Dendritic cell treated with granulocyte-macrophage colony-stimulating factor and Interleukin-4, amounts not matched to agents 40 ng/mL and 50 ng/mL, for 4 days (primary cell): ENCODE measurements around the gene HDAC9.

Experiments used
- H3K27ac Mint-ChIP-seq: one replicate; pipeline ENCODE4 v1.8.0; 2022; ENCODE audit warnings: mild to moderate bottlenecking, mixed read lengths
- H3K27me3 Mint-ChIP-seq: one replicate; pipeline ENCODE4 v1.8.0; 2022; ENCODE audit warnings: mild to moderate bottlenecking, mixed read lengths
- H3K36me3 Mint-ChIP-seq: one replicate; pipeline ENCODE4 v1.8.0; 2022; ENCODE audit warnings: low read depth, mixed read lengths
- H3K4me1 Mint-ChIP-seq: one replicate; pipeline ENCODE4 v1.8.0; 2022; ENCODE audit warnings: low read depth, mixed read lengths
- H3K4me3 Mint-ChIP-seq: one replicate; pipeline ENCODE4 v1.8.0; 2022; ENCODE audit warnings: mild to moderate bottlenecking, moderate library complexity, mixed read lengths
- H3K9me3 Mint-ChIP-seq: one replicate; pipeline ENCODE4 v1.8.0; 2022; ENCODE audit warnings: mixed read lengths
- intact Hi-C: fragments of 100-400 bp; cut with micrococcal nuclease; formaldehyde crosslinking; loops from one replicate; pipeline ENCODE4 v1.15.0; 2022

HDAC9 gene

DNA sequence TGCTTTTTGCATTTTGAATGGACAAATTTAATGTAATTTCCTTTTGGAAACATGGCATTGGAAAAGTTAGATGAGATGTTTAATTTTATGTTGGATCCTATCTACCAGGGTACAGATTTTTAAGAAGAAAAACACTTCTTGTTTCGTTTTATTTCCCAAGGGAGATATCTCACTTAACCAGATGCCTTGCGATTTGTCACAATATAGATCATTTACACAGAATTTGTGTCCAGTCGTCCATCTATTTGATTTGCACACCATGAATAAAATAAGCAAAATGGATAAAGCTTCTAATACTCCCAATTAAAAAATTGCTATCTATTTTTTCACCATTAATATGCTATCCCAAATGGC is 25.7 kb downstream of the HDAC9 start:
- no peaks in the 10 kb centered on the region for H3K27me3 Mint-ChIP-seq
- no peaks in the 10 kb centered on the region for H3K4me1 Mint-ChIP-seq
- intact Hi-C loops: no loop called here
- no peaks in the 10 kb centered on the region for H3K36me3 Mint-ChIP-seq
- no peak overlapping the region for H3K27ac Mint-ChIP-seq
- H3K4me3 Mint-ChIP-seq: no peak overlapping the region
- no peaks in the 10 kb centered on the region for H3K9me3 Mint-ChIP-seq

GRCh38 chr7:18521945-18522566 is 26.5 kb downstream of the HDAC9 start:
- Mint-ChIP-seq H3K27me3 (no peaks in the 10 kb centered on the region), H3K27ac (no peak overlapping the region), H3K4me3 (no peak overlapping the region), H3K4me1 (peaks cover 6% of the 10 kb centered on the region), H3K36me3 (no peaks in the 10 kb centered on the region), H3K9me3 (no peaks in the 10 kb centered on the region)
- intact Hi-C loops: no loop called here

DNA sequence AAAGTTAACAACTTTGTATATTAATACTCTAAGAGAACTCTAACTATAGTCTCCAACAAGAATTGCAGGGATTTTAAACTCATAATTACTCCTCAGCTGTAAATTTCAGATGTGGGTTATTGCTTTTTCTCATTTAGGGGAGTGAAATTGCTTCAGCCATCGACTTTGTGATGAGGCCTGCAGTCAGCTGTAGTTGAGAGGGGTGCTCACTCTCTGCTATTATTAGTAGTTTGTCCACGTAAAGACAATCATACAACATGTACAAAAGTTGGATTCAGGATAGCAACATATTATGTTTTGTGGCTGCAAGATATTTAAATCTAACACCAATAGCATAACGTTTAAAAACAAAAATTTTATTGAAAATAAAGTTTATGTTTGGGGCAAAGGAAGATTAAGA is 28.7 kb downstream of the HDAC9 start:
- H3K4me1 Mint-ChIP-seq: peaks cover 6% of the 10 kb centered on the region
- H3K27ac Mint-ChIP-seq: no peak overlapping the region
- no peaks in the 10 kb centered on the region for H3K36me3 Mint-ChIP-seq
- H3K4me3 Mint-ChIP-seq: no peak overlapping the region
- intact Hi-C loops: no loop called here
- no peaks in the 10 kb centered on the region for H3K9me3 Mint-ChIP-seq
- no peaks in the 10 kb centered on the region for H3K27me3 Mint-ChIP-seq

- Mint-ChIP-seq H3K27ac (no peak overlapping the region), H3K9me3 (no peaks in the 10 kb centered on the region), H3K27me3 (no peaks in the 10 kb centered on the region), H3K4me3 (no peak overlapping the region), H3K36me3 (no peaks in the 10 kb centered on the region), H3K4me1 (peaks cover 6% of the 10 kb centered on the region)
- intact Hi-C loops: no loop called here
Measured at GRCh38 chr7:18526368-18526878, 30.9 kb downstream of the HDAC9 start.

DNA sequence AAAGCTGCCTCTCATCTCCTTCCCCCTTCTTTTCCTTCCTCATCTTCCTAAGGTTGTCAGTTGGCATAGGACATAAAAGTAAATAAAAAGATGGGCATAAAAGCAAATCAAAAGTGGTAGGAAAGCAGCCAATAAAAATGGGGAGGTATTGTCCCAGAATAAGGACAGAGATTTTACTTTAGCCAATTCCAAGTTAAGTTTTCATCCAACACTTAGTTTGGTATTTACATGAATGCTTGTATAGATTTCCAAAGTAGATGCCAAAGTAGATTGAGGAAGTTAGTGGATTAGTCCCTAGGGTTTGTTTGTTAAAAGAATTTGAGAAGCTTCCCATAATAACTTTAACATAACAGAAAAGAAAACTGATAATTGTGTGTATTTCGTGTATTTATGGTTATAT is 33.7 kb downstream of the HDAC9 start:
- Mint-ChIP-seq H3K9me3 (no peaks in the 10 kb centered on the region), H3K4me3 (no peak overlapping the region), H3K4me1 (peaks cover 6% of the 10 kb centered on the region), H3K36me3 (no peaks in the 10 kb centered on the region), H3K27ac (no peak overlapping the region), H3K27me3 (no peaks in the 10 kb centered on the region)
- intact Hi-C loops: no loop called here

DNA sequence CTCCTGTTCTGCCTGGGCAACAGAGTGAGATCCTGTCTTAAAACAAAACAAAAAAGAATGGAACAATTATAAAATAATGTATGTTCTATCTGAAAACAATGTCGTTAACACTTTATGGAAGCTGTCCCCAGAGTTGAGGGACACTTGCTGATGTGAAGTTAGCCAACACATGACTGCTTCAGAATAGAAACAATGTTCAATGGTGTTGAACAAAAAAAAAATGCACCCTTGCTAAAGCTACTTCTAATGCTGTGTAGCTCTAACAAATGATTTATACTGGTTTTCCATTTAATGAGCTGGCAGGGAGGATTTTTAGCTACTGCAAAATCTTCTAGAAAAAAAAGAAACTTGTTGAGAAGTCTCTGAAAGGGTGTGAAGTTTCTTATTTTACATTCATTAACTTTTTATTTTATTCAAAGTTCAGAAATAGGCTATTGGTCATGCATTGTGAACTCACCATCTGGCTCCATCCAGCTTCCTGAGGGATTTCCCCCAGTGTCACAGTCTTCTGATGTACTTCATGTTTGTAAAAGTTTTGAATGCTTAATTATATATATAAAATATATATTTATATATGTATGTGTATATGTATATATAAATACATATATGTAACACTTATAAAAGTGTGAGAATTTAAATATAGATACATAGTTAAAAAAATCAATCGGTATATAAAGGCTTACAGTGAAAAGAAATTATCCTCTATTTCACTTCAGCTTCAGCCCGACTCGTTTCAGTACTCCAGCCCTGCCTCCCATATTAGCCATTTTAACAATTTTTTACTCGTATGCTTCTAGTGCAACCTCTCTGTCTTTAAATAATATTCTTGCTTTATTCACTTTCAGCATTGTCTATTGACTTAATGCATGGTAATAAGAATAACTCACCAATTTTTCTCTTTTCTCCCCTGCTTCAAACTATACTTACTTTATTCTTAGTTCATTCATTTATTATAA is 35.0 kb downstream of the HDAC9 start:
- Mint-ChIP-seq H3K27ac (no peak overlapping the region), H3K36me3 (no peaks in the 10 kb centered on the region), H3K4me3 (no peak overlapping the region), H3K4me1 (peaks cover 6% of the 10 kb centered on the region), H3K27me3 (no peaks in the 10 kb centered on the region), H3K9me3 (no peaks in the 10 kb centered on the region)
- intact Hi-C loops: no loop called here

- Mint-ChIP-seq H3K27me3 (no peaks in the 10 kb centered on the region), H3K9me3 (no peaks in the 10 kb centered on the region), H3K36me3 (no peaks in the 10 kb centered on the region), H3K4me1 (peaks cover 4% of the 10 kb centered on the region), H3K27ac (no peak overlapping the region), H3K4me3 (no peak overlapping the region)
- intact Hi-C loops: no loop called here
Measured at GRCh38 chr7:18531539-18531938, 36.0 kb downstream of the HDAC9 start.

GRCh38 chr7:18532813-18533212 is 37.3 kb downstream of the HDAC9 start:
- H3K9me3 Mint-ChIP-seq: no peaks in the 10 kb centered on the region
- no peaks in the 10 kb centered on the region for H3K27me3 Mint-ChIP-seq
- H3K4me3 Mint-ChIP-seq: no peak overlapping the region
- no peaks in the 10 kb centered on the region for H3K36me3 Mint-ChIP-seq
- no peak overlapping the region for H3K27ac Mint-ChIP-seq
- no peaks in the 10 kb centered on the region for H3K4me1 Mint-ChIP-seq
- intact Hi-C loops: no loop called here

GRCh38 chr7:18534481-18534880 is 38.9 kb downstream of the HDAC9 start:
- intact Hi-C loops: no loop called here
- Mint-ChIP-seq H3K4me3 (no peak overlapping the region), H3K27ac (no peak overlapping the region), H3K27me3 (no peaks in the 10 kb centered on the region), H3K4me1 (no peaks in the 10 kb centered on the region), H3K9me3 (no peaks in the 10 kb centered on the region), H3K36me3 (no peaks in the 10 kb centered on the region)

- H3K27ac Mint-ChIP-seq: no peak overlapping the region
- intact Hi-C loops: no loop called here
- no peaks in the 10 kb centered on the region for H3K36me3 Mint-ChIP-seq
- H3K4me3 Mint-ChIP-seq: no peak overlapping the region
- H3K27me3 Mint-ChIP-seq: no peaks in the 10 kb centered on the region
- no peaks in the 10 kb centered on the region for H3K4me1 Mint-ChIP-seq
- H3K9me3 Mint-ChIP-seq: no peaks in the 10 kb centered on the region
Measured at GRCh38 chr7:18535810-18536415, 40.4 kb downstream of the HDAC9 start.

DNA sequence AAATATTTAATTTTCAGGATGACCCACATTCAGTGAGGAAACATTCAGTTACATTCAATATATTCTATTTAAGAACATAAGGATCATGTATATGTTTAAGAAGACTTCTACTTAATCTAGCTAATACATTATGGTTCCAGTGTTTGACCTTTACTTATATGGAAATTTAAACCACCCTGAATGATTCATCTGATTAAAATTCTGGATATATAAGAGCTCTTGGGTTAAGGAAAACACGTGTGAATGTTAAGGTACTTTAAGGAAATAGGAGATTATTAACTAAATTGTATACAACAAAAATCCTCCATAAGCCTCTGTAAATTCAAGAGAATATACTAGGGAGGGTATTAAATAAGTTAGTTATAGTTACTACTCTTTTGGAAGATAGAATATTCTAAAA is 40.9 kb downstream of the HDAC9 start:
- H3K36me3 Mint-ChIP-seq: no peaks in the 10 kb centered on the region
- H3K4me3 Mint-ChIP-seq: no peak overlapping the region
- no peaks in the 10 kb centered on the region for H3K9me3 Mint-ChIP-seq
- H3K27ac Mint-ChIP-seq: no peak overlapping the region
- H3K4me1 Mint-ChIP-seq: no peaks in the 10 kb centered on the region
- intact Hi-C loops: no loop called here
- no peaks in the 10 kb centered on the region for H3K27me3 Mint-ChIP-seq

DNA sequence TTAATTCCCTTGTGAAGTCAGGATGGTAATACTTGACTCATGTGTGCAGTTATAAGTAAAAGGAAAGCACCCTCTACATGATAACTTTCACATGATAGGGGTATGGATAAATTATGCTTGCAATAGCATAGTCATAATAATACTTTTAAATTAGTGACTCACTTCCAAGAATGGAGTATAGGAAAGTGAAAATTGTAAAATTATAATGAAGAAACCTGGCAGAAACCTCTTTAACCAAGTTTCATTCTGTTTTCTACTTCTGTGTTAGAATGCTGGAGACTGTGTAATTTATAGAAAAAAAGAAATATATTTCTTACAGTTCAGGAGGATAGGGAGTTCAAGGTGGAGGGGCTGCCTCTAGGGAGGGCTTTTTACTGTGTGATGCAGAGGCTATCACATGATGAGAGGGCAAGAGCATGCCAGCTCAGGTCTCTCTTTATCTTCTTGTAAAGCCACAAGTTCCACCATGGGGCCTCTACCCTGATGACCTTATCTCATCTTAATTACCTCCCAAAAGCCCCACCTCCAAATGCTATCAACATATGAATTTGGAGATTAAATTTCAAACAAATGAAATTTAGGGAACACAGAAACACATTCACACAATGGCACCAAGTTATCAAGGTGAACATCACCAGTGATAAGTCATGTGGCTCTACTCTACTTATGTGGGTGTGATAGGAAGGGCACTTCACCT is 43.2 kb downstream of the HDAC9 start:
- intact Hi-C loops: no loop called here
- H3K4me3 Mint-ChIP-seq: no peak overlapping the region
- no peaks in the 10 kb centered on the region for H3K9me3 Mint-ChIP-seq
- H3K36me3 Mint-ChIP-seq: no peaks in the 10 kb centered on the region
- H3K4me1 Mint-ChIP-seq: peaks cover 6% of the 10 kb centered on the region
- no peaks in the 10 kb centered on the region for H3K27me3 Mint-ChIP-seq
- no peak overlapping the region for H3K27ac Mint-ChIP-seq

GRCh38 chr7:18540396-18540795 is 44.8 kb downstream of the HDAC9 start:
- Mint-ChIP-seq H3K4me1 (peaks cover 6% of the 10 kb centered on the region), H3K27ac (no peak overlapping the region), H3K36me3 (no peaks in the 10 kb centered on the region), H3K27me3 (no peaks in the 10 kb centered on the region), H3K9me3 (no peaks in the 10 kb centered on the region), H3K4me3 (no peak overlapping the region)
- intact Hi-C loops: no loop called here
